AG10803 (cell line): ENCODE data around the gene RFX4.

Experiments
- DNase-seq: peaks from one replicate; pipeline ENCODE4 v3.0.0; 2010; ENCODE audit warnings: low read depth
- H3K4me3 ChIP-seq: 2 replicates; pipeline ENCODE4 v1.5.1; 2011; ENCODE audit warnings: mild to moderate bottlenecking, low read length, control low read depth
- TF ChIP-seq, protein P1 (sequence below): conservative IDR thresholded peaks from 2 replicates; pipeline ENCODE4 v1.5.1; 2011; ENCODE audit warnings: mild to moderate bottlenecking, low read length, control low read depth, inconsistent platforms

RFX4 gene

DNA sequence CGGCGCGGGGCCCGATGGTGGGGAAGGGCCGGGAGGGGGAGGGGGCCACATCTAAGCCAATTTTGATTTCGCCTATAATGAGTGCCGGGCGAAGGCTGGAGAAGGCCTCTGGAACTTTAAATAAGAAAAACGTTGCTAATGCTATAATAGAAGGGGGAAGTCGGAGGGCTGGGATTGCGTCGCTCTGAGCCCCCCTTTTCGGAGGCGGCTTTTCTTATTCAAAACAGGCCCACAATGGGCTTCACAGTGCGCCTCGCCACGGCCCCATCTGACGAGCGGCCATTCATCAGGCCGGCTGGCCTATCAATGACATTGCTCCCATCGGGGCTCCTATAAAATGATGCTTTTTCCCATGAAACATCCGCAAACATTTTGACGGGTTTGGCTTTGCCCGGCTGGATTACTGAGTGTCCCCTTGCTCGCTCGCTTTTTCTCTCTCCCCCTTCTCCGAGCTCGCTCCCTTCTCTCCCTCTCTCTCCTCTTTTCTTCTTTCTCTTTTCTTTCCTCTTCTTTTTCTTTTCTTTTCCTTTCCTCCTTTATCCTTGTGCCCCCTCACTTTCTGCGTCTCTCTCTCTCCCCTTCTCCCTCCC lies at the start of gene RFX4:
Gene RFX4, plus strand, starts transcription at position 364 of the 590 bp plus-strand sequence. CDS start 317 bp downstream, outside the sequence.
- no peak for DNase-seq
- peak within 1 kb of the TSS; percentile 40 for H3K4me3 ChIP-seq
- TF ChIP-seq, protein P1, sequence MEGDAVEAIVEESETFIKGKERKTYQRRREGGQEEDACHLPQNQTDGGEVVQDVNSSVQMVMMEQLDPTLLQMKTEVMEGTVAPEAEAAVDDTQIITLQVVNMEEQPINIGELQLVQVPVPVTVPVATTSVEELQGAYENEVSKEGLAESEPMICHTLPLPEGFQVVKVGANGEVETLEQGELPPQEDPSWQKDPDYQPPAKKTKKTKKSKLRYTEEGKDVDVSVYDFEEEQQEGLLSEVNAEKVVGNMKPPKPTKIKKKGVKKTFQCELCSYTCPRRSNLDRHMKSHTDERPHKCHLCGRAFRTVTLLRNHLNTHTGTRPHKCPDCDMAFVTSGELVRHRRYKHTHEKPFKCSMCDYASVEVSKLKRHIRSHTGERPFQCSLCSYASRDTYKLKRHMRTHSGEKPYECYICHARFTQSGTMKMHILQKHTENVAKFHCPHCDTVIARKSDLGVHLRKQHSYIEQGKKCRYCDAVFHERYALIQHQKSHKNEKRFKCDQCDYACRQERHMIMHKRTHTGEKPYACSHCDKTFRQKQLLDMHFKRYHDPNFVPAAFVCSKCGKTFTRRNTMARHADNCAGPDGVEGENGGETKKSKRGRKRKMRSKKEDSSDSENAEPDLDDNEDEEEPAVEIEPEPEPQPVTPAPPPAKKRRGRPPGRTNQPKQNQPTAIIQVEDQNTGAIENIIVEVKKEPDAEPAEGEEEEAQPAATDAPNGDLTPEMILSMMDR, result no peak

DNA sequence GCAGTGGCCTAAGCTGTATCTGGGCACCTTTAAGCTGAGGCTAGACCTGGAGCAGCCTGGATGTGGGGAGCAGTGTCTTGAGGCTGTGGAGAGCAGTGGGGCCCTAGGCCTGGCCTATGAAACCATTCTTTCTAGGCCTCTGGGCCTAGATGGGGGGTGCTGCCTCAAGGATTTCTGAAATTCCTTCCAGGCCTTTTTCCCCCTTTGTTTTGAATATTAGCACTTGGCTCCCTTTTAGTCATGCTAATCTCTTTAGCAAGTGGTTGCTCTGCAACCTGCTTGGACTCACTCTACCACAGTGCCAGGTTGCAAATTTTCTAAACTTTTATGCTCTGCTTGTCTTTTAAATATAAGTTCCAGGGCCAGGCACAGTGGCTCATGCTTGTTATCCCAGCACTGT lies 41.6 kb upstream of the RFX4 start:
- H3K4me3 ChIP-seq, result no peak overlapping the region
- TF ChIP-seq, protein P1, result no peak
- DNase-seq, result no peak

DNA sequence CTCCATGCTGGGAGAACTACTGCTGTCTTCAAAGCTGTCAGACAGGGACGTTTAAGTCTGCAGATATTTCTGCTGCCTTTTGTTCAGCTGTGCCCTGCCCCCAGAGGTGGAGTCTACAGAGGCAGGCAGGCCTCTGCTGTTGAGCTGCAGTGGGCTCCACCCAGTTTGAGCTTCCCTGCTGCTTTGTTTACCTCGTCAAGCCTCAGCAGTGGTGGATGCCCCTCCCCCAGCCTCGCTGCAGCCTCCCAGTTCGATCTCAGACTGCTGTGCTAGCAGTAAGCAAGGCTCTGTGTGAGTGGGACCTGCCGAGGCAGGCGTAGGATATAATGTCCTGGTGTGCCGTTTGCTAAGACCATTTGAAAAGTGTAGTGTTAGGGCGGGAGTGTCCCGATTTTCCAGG lies 31.4 kb upstream of the RFX4 start:
- TF ChIP-seq, protein P1, result no peak
- DNase-seq, result no peak
- H3K4me3 ChIP-seq, result no peak overlapping the region

- no peak overlapping the region for H3K4me3 ChIP-seq
- no peak for DNase-seq
- TF ChIP-seq, protein P1, result no peak
Measured at GRCh38 chr12:106552228-106552627, 30.6 kb upstream of the RFX4 start.

GRCh38 chr12:106564678-106565329 lies 18.0 kb upstream of the RFX4 start:
- TF ChIP-seq, protein P1, result no peak
- DNase-seq, result no peak
- no peak overlapping the region for H3K4me3 ChIP-seq

DNA sequence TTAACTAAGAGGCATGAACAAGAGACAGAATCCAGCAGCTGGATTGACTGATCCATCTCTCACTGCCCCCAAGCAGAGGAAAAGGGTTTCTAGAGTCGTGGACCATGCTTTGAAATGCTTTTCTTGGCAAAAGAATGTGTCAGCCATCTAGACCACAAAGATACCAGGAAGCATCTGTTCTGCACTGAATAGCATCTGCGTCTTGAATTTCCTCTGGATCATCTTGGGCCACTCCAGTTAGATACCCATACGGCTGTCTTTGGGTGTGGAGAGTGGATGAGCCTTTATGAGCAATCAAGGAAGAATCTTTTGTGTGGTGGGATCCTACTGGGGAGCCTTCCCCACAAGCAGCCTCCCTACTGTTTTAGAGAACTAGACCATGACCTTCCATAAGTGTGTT lies 16.0 kb upstream of the RFX4 start:
- TF ChIP-seq, protein P1, result no peak
- H3K4me3 ChIP-seq, result no peak overlapping the region
- no peak for DNase-seq

GRCh38 chr12:106573239-106573638 lies 9.6 kb upstream of the RFX4 start:
- no peak overlapping the region for H3K4me3 ChIP-seq
- TF ChIP-seq, protein P1, result no peak
- no peak for DNase-seq
